HK-2 (cell line): ENCODE measurements around the gene ART3.

Experiments
- DNase-seq: peaks from one replicate; pipeline ENCODE4 v3.0.0-alpha.2; 2018; ENCODE audit not compliant: unreplicated experiment

ART3 gene

GRCh38 chr4:76147454-76148141, 73.1 kb downstream of the ART3 start:
- DNase-seq: peak; percentile 83

- peak; percentile 97 for DNase-seq
Observed at GRCh38 chr4:76148142-76148865, 73.8 kb downstream of the ART3 start, which contains the start of gene NUP54. TSS of gene NUP54 (minus strand) at chr4:76148397. CDS start at chr4:76148374, 23 bp downstream.

- DNase-seq: no peak
Observed at GRCh38 chr4:76153356-76153755, 78.8 kb downstream of the ART3 start.

GRCh38 chr4:76155979-76156378, 81.5 kb downstream of the ART3 start:
- no peak for DNase-seq

GRCh38 chr4:76156635-76157034, 82.1 kb downstream of the ART3 start:
- no peak for DNase-seq

- no peak for DNase-seq
Observed at GRCh38 chr4:76160355-76160754, 85.8 kb downstream of the ART3 start.
